Type B pancreatic cell (in vitro differentiated cells): ENCODE data around the gene TMEM151B. TPM values are rescaled to one million over a fixed set of nuclear protein-coding genes. Genes with fewer than 3 reads are reported as not detected.
"Not testable (repeated sequence)": the region's sequence is repeated elsewhere in the genome, so short reads cannot be mapped to it uniquely, and the experiment has no call there.

Source experiments
- DNase-seq: peaks from one replicate; pipeline ENCODE4 v3.0.0; 2021; ENCODE audit warnings: mixed read lengths; ENCODE audit not compliant: unreplicated experiment; ENCODE audit errors: extremely low spot score
- H3K27ac Mint-ChIP-seq: 2 replicates; pipeline ENCODE4 v1.8.0; 2021; ENCODE audit warnings: mild to moderate bottlenecking, mixed read lengths
- H3K27me3 Mint-ChIP-seq: 2 replicates; pipeline ENCODE4 v1.8.0; 2021; ENCODE audit warnings: mixed read lengths
- H3K36me3 Mint-ChIP-seq: 2 replicates; pipeline ENCODE4 v1.8.0; 2021; ENCODE audit warnings: mixed read lengths
- H3K4me1 Mint-ChIP-seq: one replicate; pipeline ENCODE4 v1.8.0; 2021; ENCODE audit warnings: mixed read lengths; ENCODE audit not compliant: unreplicated experiment
- H3K4me3 Mint-ChIP-seq: 2 replicates; pipeline ENCODE4 v1.8.0; 2021; ENCODE audit warnings: mild to moderate bottlenecking, mixed read lengths
- H3K9me3 Mint-ChIP-seq: 2 replicates; pipeline ENCODE4 v1.8.0; 2021; ENCODE audit warnings: mixed read lengths
- CTCF ChIP-seq: fragments of 200-600 bp; sonication (generic); conservative IDR thresholded peaks from 2 replicates; pipeline ENCODE4 v1.5.0; 2021; ENCODE audit warnings: antibody characterized with exemption, mild to moderate bottlenecking
- total RNA-seq: library from RNA; stranded (reverse); gene quantifications from 2 replicates; pipeline ENCODE4 v1.2.1, GENCODE V29; 2021; ENCODE audit warnings: low replicate concordance

The TMEM151B gene
- total RNA-seq, 1 donor from 2014 or later: 3.2 TPM

GRCh38 chr6:44311767-44312166 lies 41.5 kb downstream of the TMEM151B start:
- Mint-ChIP-seq H3K27me3 (peaks cover 3% of the 10 kb centered on the region), H3K36me3 (peaks cover 16% of the 10 kb centered on the region), H3K9me3 (no peaks in the 10 kb centered on the region), H3K4me1 (peaks cover 9% of the 10 kb centered on the region), H3K27ac (peak overlapping the region; percentile 92), H3K4me3 (peak overlapping the region; percentile 94)
- no peak for TF ChIP-seq CTCF
- DNase-seq: no peak

- H3K9me3 Mint-ChIP-seq: no peaks in the 10 kb centered on the region
- peak within 1 kb of the TSS; percentile 92 for H3K27ac Mint-ChIP-seq
- H3K4me3 Mint-ChIP-seq: peak within 1 kb of the TSS; percentile 94
- peak; percentile 99 for TF ChIP-seq CTCF
- peaks cover 9% of the 10 kb centered on the region for H3K4me1 Mint-ChIP-seq
- H3K36me3 Mint-ChIP-seq: peaks cover 12% of the 10 kb centered on the region
- peaks cover 11% of the 10 kb centered on the region for H3K27me3 Mint-ChIP-seq
- DNase-seq: peak; percentile 93
These were observed 42.9 kb downstream of the TMEM151B start, which contains the start of gene AARS2 for GRCh38 chr6:44312901-44313788. AARS2 (minus strand) TSS chr6:44313347; CDS start chr6:44313323, 24 bp downstream.

- not testable (repeated sequence) for H3K4me3 Mint-ChIP-seq, DNase-seq, H3K4me1 Mint-ChIP-seq, H3K9me3 Mint-ChIP-seq, H3K27ac Mint-ChIP-seq
- H3K27me3 Mint-ChIP-seq: peaks cover 26% of the 10 kb centered on the region
- H3K36me3 Mint-ChIP-seq: peaks cover 10% of the 10 kb centered on the region
These were observed 44.4 kb downstream of the TMEM151B start for GRCh38 chr6:44314657-44315056.

GRCh38 chr6:44315516-44315915 lies 45.3 kb downstream of the TMEM151B start:
- no peak overlapping the region for H3K27ac Mint-ChIP-seq
- peaks cover 4% of the 10 kb centered on the region for H3K36me3 Mint-ChIP-seq
- no peak for DNase-seq
- H3K4me1 Mint-ChIP-seq: peaks cover 9% of the 10 kb centered on the region
- H3K27me3 Mint-ChIP-seq: peaks cover 35% of the 10 kb centered on the region
- H3K9me3 Mint-ChIP-seq: no peaks in the 10 kb centered on the region
- no peak for TF ChIP-seq CTCF
- no peak overlapping the region for H3K4me3 Mint-ChIP-seq

- Mint-ChIP-seq H3K4me1 (peaks cover 9% of the 10 kb centered on the region), H3K27me3 (peaks cover 39% of the 10 kb centered on the region), H3K9me3 (no peaks in the 10 kb centered on the region), H3K27ac (no peak overlapping the region), H3K36me3 (peaks cover 4% of the 10 kb centered on the region), H3K4me3 (no peak overlapping the region)
- TF ChIP-seq CTCF: no peak
- DNase-seq: no peak
These were observed 45.7 kb downstream of the TMEM151B start for GRCh38 chr6:44315951-44316350.

- DNase-seq: no peak
- H3K36me3 Mint-ChIP-seq: peaks cover 3% of the 10 kb centered on the region
- peaks cover 42% of the 10 kb centered on the region for H3K27me3 Mint-ChIP-seq
- H3K27ac Mint-ChIP-seq: no peak overlapping the region
- no peak overlapping the region for H3K4me3 Mint-ChIP-seq
- TF ChIP-seq CTCF: no peak
- peaks cover 8% of the 10 kb centered on the region for H3K4me1 Mint-ChIP-seq
- H3K9me3 Mint-ChIP-seq: no peaks in the 10 kb centered on the region
These were observed 46.2 kb downstream of the TMEM151B start for GRCh38 chr6:44316481-44316880.

GRCh38 chr6:44317136-44317631 lies 46.9 kb downstream of the TMEM151B start:
- H3K9me3 Mint-ChIP-seq, H3K36me3 Mint-ChIP-seq, DNase-seq, H3K4me3 Mint-ChIP-seq, H3K27ac Mint-ChIP-seq, H3K4me1 Mint-ChIP-seq: not testable (repeated sequence)
- peaks cover 44% of the 10 kb centered on the region for H3K27me3 Mint-ChIP-seq
